NCI-H226 (cell line): Measurements from ENCODE around the gene GTF2A2.
"Not testable (repeated sequence)": the region's sequence is repeated elsewhere in the genome, so short reads cannot be mapped to it uniquely, and the experiment has no call there.

Source experiments
- DNase-seq: peaks from one replicate; pipeline ENCODE4 v3.0.0-alpha.2; 2015

The GTF2A2 gene, protein sequence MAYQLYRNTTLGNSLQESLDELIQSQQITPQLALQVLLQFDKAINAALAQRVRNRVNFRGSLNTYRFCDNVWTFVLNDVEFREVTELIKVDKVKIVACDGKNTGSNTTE

DNA sequence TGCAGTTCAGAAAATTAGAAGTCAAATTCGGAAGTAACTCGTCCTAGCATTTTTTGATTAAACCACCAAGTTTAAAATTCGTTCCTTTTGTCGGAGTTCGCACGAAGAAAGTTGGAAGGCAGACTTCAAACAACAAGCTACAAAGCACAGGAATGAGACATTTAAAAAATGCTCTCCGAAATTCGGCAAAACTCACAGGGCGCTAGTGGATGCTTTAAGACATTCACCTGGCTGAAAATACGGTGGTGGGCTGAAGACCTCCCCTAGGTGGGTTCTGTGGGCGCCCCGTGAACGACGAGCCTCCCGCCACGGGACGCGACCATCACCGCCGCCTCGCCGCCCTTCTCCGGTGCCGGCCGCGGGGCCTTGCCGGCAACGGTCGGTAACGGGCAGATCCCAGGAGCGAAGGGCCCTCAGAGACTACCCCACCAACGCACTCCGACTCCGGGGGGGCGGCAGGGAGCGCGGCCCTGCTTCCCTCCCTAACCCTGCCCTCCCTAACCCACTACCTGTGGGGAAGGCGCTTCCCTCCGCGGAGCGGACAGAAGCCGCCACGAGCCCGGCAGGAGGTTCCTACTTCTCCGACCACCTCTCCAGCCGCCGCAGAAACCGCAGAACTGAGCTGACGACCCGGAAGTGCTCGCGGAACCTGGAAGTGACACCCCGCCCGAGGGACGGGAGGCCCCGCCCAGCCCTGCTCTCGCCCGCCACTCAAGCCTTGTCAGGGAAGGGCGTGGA is at the start of gene GTF2A2:
Gene GTF2A2 (minus strand): TSS at position 619 of the 738 bp plus-strand sequence. CDS start 5,238 bp downstream, outside the sequence.
- DNase-seq = peak; percentile 96

DNA sequence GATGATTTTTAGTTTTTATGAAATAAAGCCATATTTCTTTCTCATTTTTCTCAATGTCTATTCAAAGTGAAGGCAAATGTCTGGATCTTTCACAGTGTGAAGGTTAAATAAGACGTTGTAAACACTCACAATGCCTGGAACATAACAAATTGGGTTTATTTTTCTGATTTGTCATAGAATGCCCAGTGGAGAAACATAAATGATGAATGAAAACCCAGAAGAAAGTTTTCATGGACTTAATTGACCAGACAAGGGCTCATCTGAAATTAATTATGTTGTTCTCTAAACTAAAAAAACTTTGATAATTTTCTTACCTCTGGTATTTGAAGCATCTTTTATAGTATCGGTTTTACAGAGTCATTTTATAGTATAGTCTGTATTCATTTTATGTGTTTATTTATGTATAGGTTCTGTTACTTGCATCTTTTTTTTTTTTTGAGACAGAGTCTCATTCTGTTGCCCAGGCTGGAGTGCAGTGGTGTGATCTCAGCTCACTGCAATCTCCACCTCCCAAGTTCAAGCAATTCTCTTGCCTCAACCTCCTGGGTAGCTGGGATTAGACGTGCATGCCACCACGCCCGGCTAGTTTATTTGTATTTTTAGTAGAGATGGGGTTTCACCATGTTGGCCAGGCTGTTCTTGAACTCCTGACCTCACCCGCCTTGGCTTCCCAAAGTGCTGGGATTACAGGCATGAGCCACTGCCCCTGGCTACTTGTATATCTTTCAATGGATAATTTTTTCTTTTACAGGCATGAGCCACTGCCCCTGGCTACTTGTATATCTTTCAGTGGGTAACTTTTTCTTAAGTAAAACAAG is 46.9 kb upstream of the GTF2A2 start:
- peak; percentile 70 for DNase-seq

DNA sequence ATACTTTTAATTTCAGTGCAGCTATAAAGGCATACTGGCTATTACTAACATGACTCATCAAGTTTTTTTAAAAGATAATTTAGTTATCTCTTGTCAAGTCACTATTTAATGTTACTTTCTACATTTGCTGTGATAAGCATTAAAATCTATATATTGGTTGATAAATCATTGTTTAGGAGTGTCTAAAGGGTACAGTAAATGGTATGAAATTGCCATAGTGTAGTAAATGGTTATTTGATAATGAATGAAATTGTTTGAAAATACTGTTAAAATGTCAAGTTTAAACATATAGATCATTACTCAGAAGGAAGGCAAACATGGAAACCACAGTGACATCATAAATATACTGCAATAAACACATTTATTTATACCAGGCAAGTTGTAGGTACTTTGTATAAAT is 45.0 kb upstream of the GTF2A2 start:
- DNase-seq = no peak

DNA sequence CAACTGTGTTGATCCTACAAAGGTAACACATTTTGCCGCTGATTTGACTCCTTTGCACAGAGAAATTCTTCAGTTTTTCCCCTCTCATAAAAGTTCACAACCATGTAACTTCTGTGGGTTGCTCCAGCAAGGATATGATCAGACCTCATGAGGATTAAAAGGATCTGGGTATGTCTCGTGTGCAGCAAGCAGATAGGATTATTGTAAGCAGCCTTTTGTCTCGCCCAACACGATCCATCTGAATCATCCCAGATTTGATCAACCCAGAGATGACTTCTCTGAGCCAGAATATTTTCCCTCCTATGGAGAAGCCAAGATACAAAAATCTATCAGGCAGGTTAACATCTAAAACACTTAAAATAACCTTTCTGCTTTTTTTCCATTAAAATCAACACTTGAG is 44.6 kb upstream of the GTF2A2 start:
- DNase-seq = peak; percentile 15

DNA sequence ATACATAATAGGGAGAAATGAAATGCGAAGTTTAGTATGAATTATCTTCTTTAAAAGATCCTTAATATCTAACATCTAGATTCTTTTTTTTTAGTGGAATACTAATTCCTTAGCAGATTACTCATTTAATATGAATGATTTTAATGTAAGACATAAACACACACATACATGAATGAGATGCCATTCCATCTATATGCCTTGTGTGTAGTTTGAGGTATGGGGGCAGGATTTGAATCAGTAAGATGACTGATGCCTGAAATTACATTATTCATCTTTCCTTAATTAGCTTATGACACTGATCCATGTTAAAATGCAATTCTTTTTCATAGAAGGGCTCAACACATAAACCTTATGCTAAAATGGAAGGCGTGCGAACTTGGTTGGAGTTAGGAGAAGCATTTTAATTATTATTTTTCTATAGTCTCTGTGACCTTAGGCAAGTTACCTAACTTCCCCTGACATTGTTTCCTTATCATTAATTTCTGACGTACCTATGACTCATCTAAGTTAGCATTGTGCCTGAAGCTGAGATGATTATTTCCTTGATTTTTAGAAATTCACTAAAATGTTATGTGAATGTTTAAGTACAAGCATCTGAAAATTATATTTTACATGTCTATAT is 42.6 kb upstream of the GTF2A2 start:
- DNase-seq = peak; percentile 56

DNA sequence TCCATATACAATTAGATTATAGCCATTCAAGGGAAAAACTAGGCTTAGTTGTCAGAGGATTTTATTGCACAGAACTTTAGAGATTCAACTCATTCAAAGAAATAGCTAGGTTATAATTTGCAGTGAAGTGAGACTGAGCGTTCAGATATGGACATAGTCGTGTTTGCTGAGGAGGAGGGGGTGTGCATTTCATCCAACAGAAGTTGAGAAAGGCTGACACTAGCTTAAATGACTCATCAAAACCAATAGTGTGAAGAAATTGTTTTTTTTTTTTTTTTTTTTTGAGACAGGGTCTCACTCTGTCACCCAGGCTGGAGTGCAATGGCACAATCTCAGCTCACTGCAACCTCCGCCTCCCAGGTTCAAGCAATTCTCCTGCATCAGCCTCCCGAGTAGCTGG is 40.8 kb upstream of the GTF2A2 start:
- DNase-seq = not testable (repeated sequence)

GRCh38 chr15:59696332-59696731 is 39.0 kb upstream of the GTF2A2 start:
- no peak for DNase-seq

- no peak for DNase-seq
Measured at GRCh38 chr15:59694779-59695178, 37.5 kb upstream of the GTF2A2 start.

GRCh38 chr15:59691194-59691805 is 34.0 kb upstream of the GTF2A2 start:
- DNase-seq = peak; percentile 42

- DNase-seq = peak; percentile 77
Measured at GRCh38 chr15:59689626-59690236, 32.4 kb upstream of the GTF2A2 start.

- peak; percentile 100 for DNase-seq
Measured at GRCh38 chr15:59688782-59689625, 31.7 kb upstream of the GTF2A2 start, which contains the start of gene BNIP2. Gene BNIP2, minus strand, starts transcription at chr15:59689320. Its CDS starts 6,863 bp downstream, at chr15:59682457.

- DNase-seq = peak; percentile 44
Measured at GRCh38 chr15:59688423-59688781, 31.1 kb upstream of the GTF2A2 start.

- DNase-seq = no peak
Measured at GRCh38 chr15:59687836-59688235, 30.5 kb upstream of the GTF2A2 start.

DNA sequence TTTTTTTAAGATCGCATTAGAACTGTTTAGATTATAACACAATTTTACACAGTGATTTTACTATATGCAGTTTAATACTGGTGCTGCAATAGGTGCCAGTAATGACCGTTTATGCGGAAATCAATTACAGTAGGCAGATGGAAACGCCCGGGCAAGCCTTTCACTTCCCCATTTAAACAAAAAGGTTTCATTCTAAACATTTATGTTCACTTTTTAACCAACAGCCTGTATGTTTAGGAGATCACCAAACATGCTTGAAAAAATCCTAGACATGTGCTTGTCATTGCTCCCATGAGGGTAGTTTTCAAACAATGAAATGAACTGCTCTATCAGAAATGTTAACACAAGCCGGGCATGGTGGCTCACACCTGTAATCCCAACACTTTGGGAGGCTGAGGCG is 29.1 kb upstream of the GTF2A2 start:
- DNase-seq = no peak

DNA sequence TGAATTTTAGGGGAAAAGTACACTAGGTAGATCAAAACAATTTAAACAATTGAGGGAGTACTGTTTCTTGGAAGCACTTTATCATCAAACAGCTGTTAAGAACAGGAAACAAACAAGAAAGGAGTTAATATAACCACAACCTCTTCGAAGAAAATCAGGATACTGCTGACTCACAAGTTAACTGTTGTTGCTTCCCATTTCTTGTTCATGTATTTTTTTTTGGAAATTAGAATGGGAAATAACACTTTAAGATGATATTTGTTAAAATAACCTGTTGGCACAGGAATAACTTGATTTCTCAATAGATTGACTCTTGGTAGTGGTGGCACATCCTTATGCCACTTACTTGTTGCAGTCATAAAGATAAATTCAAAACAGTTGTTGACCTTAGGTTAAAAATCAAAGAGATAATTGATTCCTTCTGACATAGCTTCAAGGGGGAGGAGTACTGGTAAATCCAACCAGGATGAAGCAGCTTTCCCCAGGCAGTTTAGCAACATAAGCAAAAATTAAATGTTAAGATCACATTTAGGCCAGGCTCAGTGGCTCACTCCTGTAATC is 28.5 kb upstream of the GTF2A2 start:
- DNase-seq = peak; percentile 39

DNA sequence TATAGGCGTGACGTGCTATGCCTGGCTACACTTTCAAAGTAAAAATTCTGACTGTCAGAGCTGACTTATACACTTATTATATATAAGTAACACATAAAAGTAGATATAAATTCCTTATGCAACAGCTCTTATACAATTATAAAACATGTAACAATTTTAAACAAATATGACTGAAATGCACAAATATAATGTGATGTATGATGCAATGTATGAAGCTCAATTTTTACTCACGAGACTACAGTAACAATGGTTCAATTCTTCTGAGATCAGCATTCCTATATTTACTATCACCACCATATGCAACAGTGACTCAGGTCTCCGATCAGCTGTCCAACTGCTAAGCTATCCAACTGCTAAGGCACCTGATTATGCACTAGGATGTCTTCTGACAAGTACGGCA is 23.6 kb upstream of the GTF2A2 start:
- DNase-seq = no peak

GRCh38 chr15:59680346-59680745 is 23.0 kb upstream of the GTF2A2 start:
- DNase-seq = no peak

DNA sequence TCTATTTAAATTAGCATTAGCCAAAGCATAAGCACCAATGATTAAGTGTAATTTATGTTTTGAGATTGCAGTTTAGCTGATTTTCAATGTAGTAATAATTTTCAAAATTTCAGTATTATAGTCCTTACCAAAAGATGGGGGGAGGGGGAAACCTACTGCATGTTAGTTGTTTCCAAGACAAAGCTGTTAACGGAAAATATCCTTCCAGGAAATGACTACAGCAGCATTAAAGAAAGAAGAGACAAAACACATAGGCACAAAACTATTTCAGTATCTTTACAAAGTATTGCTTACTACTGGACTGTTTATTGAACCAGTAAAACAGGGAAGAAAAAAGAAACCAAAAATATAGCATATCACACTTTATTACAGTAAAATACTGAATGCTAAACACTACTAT is 21.3 kb upstream of the GTF2A2 start:
- no peak for DNase-seq

DNA sequence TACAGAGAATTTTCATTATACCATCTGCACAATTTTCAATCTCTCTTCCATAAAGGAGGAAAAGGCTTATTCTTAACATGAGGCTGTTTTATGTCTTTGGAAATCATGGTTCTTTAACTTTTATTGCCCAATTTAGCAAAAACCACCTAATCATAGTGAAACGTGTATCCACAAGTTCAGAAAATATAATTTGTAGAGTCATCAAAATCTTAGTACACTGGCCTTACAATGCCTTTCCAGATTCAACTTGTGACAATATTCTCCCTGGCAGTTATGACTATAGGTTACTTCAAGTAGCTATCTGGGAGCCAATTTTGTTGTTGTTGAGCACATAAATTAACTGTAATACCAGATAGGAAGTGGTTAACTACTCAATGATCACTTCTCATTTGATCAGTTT is 20.9 kb upstream of the GTF2A2 start:
- no peak for DNase-seq

DNA sequence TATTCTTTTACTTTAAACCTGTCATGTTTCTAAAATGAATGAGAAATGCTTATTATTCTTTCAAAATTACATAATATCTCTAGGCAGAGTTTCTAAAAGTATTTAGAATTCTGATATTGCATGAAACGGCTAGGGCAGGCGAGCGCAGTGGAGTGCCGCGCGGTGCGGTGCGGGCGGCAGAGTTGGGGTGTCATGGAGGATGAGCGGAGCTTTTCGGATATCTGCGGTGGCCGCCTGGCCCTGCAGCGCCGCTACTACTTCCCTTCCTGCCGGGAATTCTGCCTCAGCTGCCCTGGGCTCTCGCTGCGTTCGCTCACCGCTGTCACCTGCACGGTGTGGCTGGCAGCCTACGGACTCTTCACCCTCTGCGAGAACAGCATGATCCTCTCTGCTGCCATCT is 19.2 kb upstream of the GTF2A2 start:
- no peak for DNase-seq

DNA sequence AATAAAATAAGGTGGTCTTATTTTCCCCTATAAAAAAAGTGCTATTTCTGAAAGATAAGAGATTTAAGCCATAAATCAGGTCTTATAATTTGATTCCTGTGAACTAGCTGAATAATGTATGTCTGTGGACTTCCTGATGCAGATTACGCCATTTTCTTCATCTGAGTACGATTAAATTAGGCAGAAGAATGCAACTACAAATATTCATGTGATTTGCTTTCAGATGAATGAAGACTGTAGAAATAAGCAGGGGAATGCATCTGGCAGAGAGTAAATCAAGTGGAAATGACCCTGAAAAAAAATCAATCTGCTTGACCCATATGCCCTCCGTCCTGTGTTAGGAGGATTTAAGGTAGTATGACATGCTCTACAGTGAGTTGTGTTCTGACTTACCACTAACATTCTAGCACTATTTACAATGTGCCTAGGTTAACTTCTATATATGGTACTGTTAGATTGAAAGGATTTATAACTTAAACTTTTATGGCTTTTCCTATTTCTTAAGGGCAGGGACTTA is 17.1 kb upstream of the GTF2A2 start:
- DNase-seq = no peak
